ENCODE measurements around the gene KIAA0513.

KIAA0513 gene

GRCh38 chr16:85125570-85126393 lies 98.2 kb downstream of the KIAA0513 start:
- Histone ChIP-seq H3K4me1 (ENCODE audit: control insufficient read depth in 2 of 2, insufficient read depth in 1 of 2, low read depth in 1 of 2, low read length in 2 of 2) (peaks cover 8 to 30% of the 10 kb centered on the region in 2 donors), H3K23ac (ENCODE audit: low read depth, low read length, poor library complexity) (no peak overlapping the region), H3K9me3 (replicated peaks in 1 of 2; ENCODE audit: control insufficient read depth in 2 of 2, insufficient read depth in 1 of 2, low read depth in 1 of 2, low read length in 2 of 2) (no peaks in the 10 kb centered on the region), H2BK15ac (ENCODE audit: low read length) (peak overlapping the region; percentile 10), H3K4ac (ENCODE audit: low read length) (no peak overlapping the region), H3K4me2 (ENCODE audit: insufficient read depth, low read length, poor library complexity, severe bottlenecking) (no peak overlapping the region), H3K79me1 (ENCODE audit: low read depth, low read length) (no peaks in the 10 kb centered on the region), H2AK5ac (ENCODE audit: low read depth, low read length) (peak overlapping the region; percentile 86), H4K8ac (ENCODE audit: low read depth, low read length) (no peak overlapping the region), H3K9ac (ENCODE audit: low read depth, low read length, poor library complexity) (no peak overlapping the region), H2BK12ac (ENCODE audit: low read length) (peak overlapping the region; percentile 73), H3K4me3 (ENCODE audit: low read length in 2 of 2) (no peak overlapping the region), H3K18ac (ENCODE audit: low read length) (peak overlapping the region; percentile 83), H3K27ac (replicated peaks; ENCODE audit: low read length) (no peak overlapping the region), H2BK5ac (ENCODE audit: low read length) (no peak overlapping the region), H3K14ac (ENCODE audit: low read length) (no peak overlapping the region), H4K91ac (ENCODE audit: low read depth, low read length, poor library complexity) (no peak overlapping the region), H2AFZ (ENCODE audit: low read length) (no peak overlapping the region), H3K36me3 (replicated peaks in 1 of 2; ENCODE audit: control insufficient read depth in 2 of 2, insufficient read depth in 2 of 2, low read length in 2 of 2) (no peaks in the 10 kb centered on the region), H3K27me3 (ENCODE audit: control insufficient read depth in 3 of 3, insufficient read depth in 3 of 3, low read depth in 1 of 3, low read length in 3 of 3) (peaks cover 0 to 8% (median 0%) of the 10 kb centered on the region in 3 experiments), H2BK120ac (ENCODE audit: low read depth, low read length) (no peak overlapping the region)
- no peak for DNase-seq (ENCODE audit: low spot score)
- no CpG with 5 or more reads among the region's 16 CpGs for WGBS, 2 donors (ENCODE audit: extremely low coverage in 2 of 2, insufficient read length in 2 of 2, insufficient replicate concordance in 1 of 2)

- WGBS, 2 donors (ENCODE audit: extremely low coverage in 2 of 2, insufficient read length in 2 of 2, insufficient replicate concordance in 1 of 2): no CpG with 5 or more reads among the region's 12 CpGs
- Histone ChIP-seq H3K18ac (ENCODE audit: low read length) (peak overlapping the region; percentile 55), H4K8ac (ENCODE audit: low read depth, low read length) (no peak overlapping the region), H3K79me1 (ENCODE audit: low read depth, low read length) (no peaks in the 10 kb centered on the region), H4K91ac (ENCODE audit: low read depth, low read length, poor library complexity) (no peak overlapping the region), H3K9me3 (replicated peaks in 1 of 2; ENCODE audit: control insufficient read depth in 2 of 2, insufficient read depth in 1 of 2, low read depth in 1 of 2, low read length in 2 of 2) (no peaks in the 10 kb centered on the region), H2BK12ac (ENCODE audit: low read length) (no peak overlapping the region), H3K4me1 (ENCODE audit: control insufficient read depth in 2 of 2, insufficient read depth in 1 of 2, low read depth in 1 of 2, low read length in 2 of 2) (peaks cover 8 to 31% of the 10 kb centered on the region in 2 donors), H2BK5ac (ENCODE audit: low read length) (no peak overlapping the region), H2AFZ (ENCODE audit: low read length) (no peak overlapping the region), H3K36me3 (replicated peaks in 1 of 2; ENCODE audit: control insufficient read depth in 2 of 2, insufficient read depth in 2 of 2, low read length in 2 of 2) (no peaks in the 10 kb centered on the region), H3K4me3 (ENCODE audit: low read length in 2 of 2) (no peak overlapping the region), H3K9ac (ENCODE audit: low read depth, low read length, poor library complexity) (no peak overlapping the region), H3K27me3 (ENCODE audit: control insufficient read depth in 3 of 3, insufficient read depth in 3 of 3, low read depth in 1 of 3, low read length in 3 of 3) (peaks cover 0 to 8% (median 0%) of the 10 kb centered on the region in 3 experiments), H3K4me2 (ENCODE audit: insufficient read depth, low read length, poor library complexity, severe bottlenecking) (peak overlapping the region; percentile 48), H2BK120ac (ENCODE audit: low read depth, low read length) (no peak overlapping the region), H2BK15ac (ENCODE audit: low read length) (peak overlapping the region; percentile 2), H3K27ac (replicated peaks; ENCODE audit: low read length) (no peak overlapping the region), H3K4ac (ENCODE audit: low read length) (no peak overlapping the region), H3K23ac (ENCODE audit: low read depth, low read length, poor library complexity) (no peak overlapping the region), H2AK5ac (ENCODE audit: low read depth, low read length) (peak overlapping the region; percentile 86), H3K14ac (ENCODE audit: low read length) (no peak overlapping the region)
- DNase-seq (ENCODE audit: low spot score): no peak
Measured at GRCh38 chr16:85126394-85126704, 98.8 kb downstream of the KIAA0513 start.

GRCh38 chr16:85126705-85127378 lies 99.2 kb downstream of the KIAA0513 start:
- peak overlapping the region; percentile 29 for H3K27ac ChIP-seq (replicated peaks; ENCODE audit: low read length)
- peak; percentile 48 for DNase-seq (ENCODE audit: low spot score)
- no peak overlapping the region for H2BK5ac ChIP-seq (ENCODE audit: low read length)
- H2AFZ ChIP-seq (ENCODE audit: low read length): peak overlapping the region; percentile 41
- H3K14ac ChIP-seq (ENCODE audit: low read length): no peak overlapping the region
- no peaks in the 10 kb centered on the region for H3K79me1 ChIP-seq (ENCODE audit: low read depth, low read length)
- no peak overlapping the region for H4K8ac ChIP-seq (ENCODE audit: low read depth, low read length)
- H3K36me3 ChIP-seq (replicated peaks in 1 of 2; ENCODE audit: control insufficient read depth in 2 of 2, insufficient read depth in 2 of 2, low read length in 2 of 2): no peaks in the 10 kb centered on the region
- peaks cover 0 to 8% (median 0%) of the 10 kb centered on the region in 3 experiments for H3K27me3 ChIP-seq (ENCODE audit: control insufficient read depth in 3 of 3, insufficient read depth in 3 of 3, low read depth in 1 of 3, low read length in 3 of 3)
- H3K18ac ChIP-seq (ENCODE audit: low read length): peak overlapping the region; percentile 50
- H2BK15ac ChIP-seq (ENCODE audit: low read length): no peak overlapping the region
- no peak overlapping the region for H2BK120ac ChIP-seq (ENCODE audit: low read depth, low read length)
- WGBS, 2 donors (ENCODE audit: extremely low coverage in 2 of 2, insufficient read length in 2 of 2, insufficient replicate concordance in 1 of 2): no CpG with 5 or more reads among the region's 20 CpGs
- no peak overlapping the region for H3K9ac ChIP-seq (ENCODE audit: low read depth, low read length, poor library complexity)
- peaks cover 8 to 31% of the 10 kb centered on the region in 2 donors for H3K4me1 ChIP-seq (ENCODE audit: control insufficient read depth in 2 of 2, insufficient read depth in 1 of 2, low read depth in 1 of 2, low read length in 2 of 2)
- H3K4ac ChIP-seq (ENCODE audit: low read length): no peak overlapping the region
- no peaks in the 10 kb centered on the region for H3K9me3 ChIP-seq (replicated peaks in 1 of 2; ENCODE audit: control insufficient read depth in 2 of 2, insufficient read depth in 1 of 2, low read depth in 1 of 2, low read length in 2 of 2)
- peak overlapping the region; percentile 48 for H3K4me2 ChIP-seq (ENCODE audit: insufficient read depth, low read length, poor library complexity, severe bottlenecking)
- H4K91ac ChIP-seq (ENCODE audit: low read depth, low read length, poor library complexity): no peak overlapping the region
- H2AK5ac ChIP-seq (ENCODE audit: low read depth, low read length): no peak overlapping the region
- H3K4me3 ChIP-seq (ENCODE audit: low read length in 2 of 2): no peak overlapping the region
- H2BK12ac ChIP-seq (ENCODE audit: low read length): no peak overlapping the region
- H3K23ac ChIP-seq (ENCODE audit: low read depth, low read length, poor library complexity): no peak overlapping the region

- H3K4me1 ChIP-seq (ENCODE audit: control insufficient read depth in 2 of 2, insufficient read depth in 1 of 2, low read depth in 1 of 2, low read length in 2 of 2): peaks cover 8 to 31% of the 10 kb centered on the region in 2 donors
- H2AFZ ChIP-seq (ENCODE audit: low read length): no peak overlapping the region
- peak overlapping the region; percentile 48 for H3K4me2 ChIP-seq (ENCODE audit: insufficient read depth, low read length, poor library complexity, severe bottlenecking)
- no peak overlapping the region for H2BK120ac ChIP-seq (ENCODE audit: low read depth, low read length)
- no peaks in the 10 kb centered on the region for H3K79me1 ChIP-seq (ENCODE audit: low read depth, low read length)
- H3K27me3 ChIP-seq (ENCODE audit: control insufficient read depth in 3 of 3, insufficient read depth in 3 of 3, low read depth in 1 of 3, low read length in 3 of 3): peaks cover 0 to 8% (median 0%) of the 10 kb centered on the region in 3 experiments
- H2BK5ac ChIP-seq (ENCODE audit: low read length): no peak overlapping the region
- no peaks in the 10 kb centered on the region for H3K36me3 ChIP-seq (replicated peaks in 1 of 2; ENCODE audit: control insufficient read depth in 2 of 2, insufficient read depth in 2 of 2, low read length in 2 of 2)
- H3K14ac ChIP-seq (ENCODE audit: low read length): no peak overlapping the region
- no CpG with 5 or more reads among the region's 3 CpGs for WGBS, 2 donors (ENCODE audit: extremely low coverage in 2 of 2, insufficient read length in 2 of 2, insufficient replicate concordance in 1 of 2)
- H3K4me3 ChIP-seq (ENCODE audit: low read length in 2 of 2): no peak overlapping the region
- no peak overlapping the region for H2BK12ac ChIP-seq (ENCODE audit: low read length)
- no peak overlapping the region for H2AK5ac ChIP-seq (ENCODE audit: low read depth, low read length)
- H3K27ac ChIP-seq (replicated peaks; ENCODE audit: low read length): no peak overlapping the region
- H4K8ac ChIP-seq (ENCODE audit: low read depth, low read length): no peak overlapping the region
- H3K9ac ChIP-seq (ENCODE audit: low read depth, low read length, poor library complexity): no peak overlapping the region
- H3K9me3 ChIP-seq (replicated peaks in 1 of 2; ENCODE audit: control insufficient read depth in 2 of 2, insufficient read depth in 1 of 2, low read depth in 1 of 2, low read length in 2 of 2): no peaks in the 10 kb centered on the region
- DNase-seq (ENCODE audit: low spot score): no peak
- H3K4ac ChIP-seq (ENCODE audit: low read length): no peak overlapping the region
- H3K18ac ChIP-seq (ENCODE audit: low read length): no peak overlapping the region
- H2BK15ac ChIP-seq (ENCODE audit: low read length): no peak overlapping the region
- no peak overlapping the region for H4K91ac ChIP-seq (ENCODE audit: low read depth, low read length, poor library complexity)
- no peak overlapping the region for H3K23ac ChIP-seq (ENCODE audit: low read depth, low read length, poor library complexity)
Measured at GRCh38 chr16:85127379-85127723, 99.8 kb downstream of the KIAA0513 start.
